Skin epidermis (tissue), 12 donors: ENCODE measurements around the gene MBOAT2.
A peak's percentile ranks its signal among the peaks of the same experiment; 100 is the strongest.
"Not testable (repeated sequence)": the region's sequence is repeated elsewhere in the genome, so short reads cannot be mapped to it uniquely, and the experiment has no call there.

Experiments
- H3K27ac ChIP-seq, 21 experiments: fragments of 200-600 bp; sonication (generic) in 11 of 21; one replicate each; pipeline ENCODE4 v1.5.0; 2020; ENCODE audit warnings: mild to moderate bottlenecking in 3 of 21, inconsistent platforms in 2 of 21, moderate library complexity in 2 of 21
- H3K4me3 ChIP-seq, 7 experiments: fragments of 200-600 bp; sonication (generic) in 2 of 7; one replicate each; pipeline ENCODE4 v1.5.0; 2020; ENCODE audit warnings: inconsistent platforms in 2 of 7, mild to moderate bottlenecking in 2 of 7, moderate library complexity in 1 of 7

The MBOAT2 gene, protein sequence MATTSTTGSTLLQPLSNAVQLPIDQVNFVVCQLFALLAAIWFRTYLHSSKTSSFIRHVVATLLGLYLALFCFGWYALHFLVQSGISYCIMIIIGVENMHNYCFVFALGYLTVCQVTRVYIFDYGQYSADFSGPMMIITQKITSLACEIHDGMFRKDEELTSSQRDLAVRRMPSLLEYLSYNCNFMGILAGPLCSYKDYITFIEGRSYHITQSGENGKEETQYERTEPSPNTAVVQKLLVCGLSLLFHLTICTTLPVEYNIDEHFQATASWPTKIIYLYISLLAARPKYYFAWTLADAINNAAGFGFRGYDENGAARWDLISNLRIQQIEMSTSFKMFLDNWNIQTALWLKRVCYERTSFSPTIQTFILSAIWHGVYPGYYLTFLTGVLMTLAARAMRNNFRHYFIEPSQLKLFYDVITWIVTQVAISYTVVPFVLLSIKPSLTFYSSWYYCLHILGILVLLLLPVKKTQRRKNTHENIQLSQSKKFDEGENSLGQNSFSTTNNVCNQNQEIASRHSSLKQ

DNA sequence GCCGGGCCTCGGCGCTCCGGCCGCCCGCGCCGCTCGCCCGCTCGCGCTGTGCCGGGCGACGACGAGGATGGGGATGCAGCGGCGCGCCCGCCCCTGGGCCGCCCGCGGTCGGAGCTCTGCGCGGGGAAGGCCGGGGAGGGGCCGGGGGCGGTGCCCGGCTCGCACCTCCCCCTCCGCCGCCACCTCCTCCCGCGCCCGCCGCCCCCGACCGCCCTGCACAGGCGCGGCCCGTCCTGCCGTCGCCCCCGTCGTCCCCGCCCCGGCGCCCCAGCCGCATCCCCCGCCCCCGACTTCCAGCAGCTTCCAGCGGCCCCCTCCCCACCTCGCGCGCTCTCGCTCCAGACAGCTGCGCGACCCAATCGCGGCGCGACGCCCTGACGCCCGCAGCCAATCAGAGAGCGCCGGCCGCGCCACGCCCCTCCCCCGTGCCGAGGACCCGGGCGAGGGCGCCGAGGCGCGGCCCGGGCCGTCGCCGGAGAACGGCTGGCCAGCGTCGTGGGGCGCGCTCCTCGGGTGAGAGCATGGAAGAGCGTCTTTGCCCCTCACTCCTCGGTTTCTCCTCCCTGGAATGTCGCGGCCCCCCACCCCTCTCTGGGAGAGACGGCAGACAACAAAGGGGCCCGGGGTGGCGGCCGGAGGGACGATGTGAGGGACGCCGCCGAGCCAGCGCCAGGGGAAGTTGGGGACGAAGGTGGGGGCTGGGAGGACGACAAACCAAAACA lies at the start of gene MBOAT2:
MBOAT2 (minus strand) TSS at position 69 of the 722 bp plus-strand sequence. CDS start 70 bp downstream, outside the sequence.
- Histone ChIP-seq H3K27ac (peak within 1 kb of the TSS; percentile 48 to 92 (median 86)), H3K4me3 (peak within 1 kb of the TSS; percentile 56 to 85 (median 78))

DNA sequence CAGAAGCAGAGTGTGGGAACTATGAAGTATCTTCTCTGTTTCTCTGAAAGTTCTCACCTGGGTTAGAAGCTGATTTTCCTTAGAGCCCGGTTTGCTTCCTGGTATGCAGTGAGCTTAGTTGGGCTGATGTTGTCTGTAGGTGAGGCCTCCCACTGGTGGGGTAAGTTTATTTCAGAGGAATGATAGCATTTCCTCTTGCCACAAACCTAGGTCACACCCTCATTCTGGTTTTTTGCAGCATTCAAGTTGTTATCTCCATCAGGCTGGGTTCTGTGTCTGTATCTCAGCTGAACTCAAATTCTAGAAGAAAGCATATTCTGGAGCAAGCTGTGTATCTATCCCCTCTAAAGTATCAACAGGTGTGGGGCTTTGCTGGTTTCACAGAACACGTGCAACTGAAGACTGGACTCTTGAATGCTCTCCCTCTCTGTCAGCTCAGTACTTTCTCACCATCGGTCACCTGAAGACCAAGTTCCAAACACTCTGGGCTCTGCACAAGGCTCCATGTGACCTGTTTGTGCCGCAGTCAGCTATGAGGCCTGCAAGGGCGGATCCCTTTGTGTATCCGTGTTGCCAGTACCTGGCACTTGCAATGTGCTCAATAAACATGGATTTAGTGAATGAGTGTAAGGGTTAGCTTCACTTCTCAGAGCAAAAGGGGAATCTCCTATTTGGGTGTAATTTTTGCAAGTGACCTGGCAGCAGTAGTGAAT lies 49.5 kb upstream of the MBOAT2 start:
- Histone ChIP-seq H3K4me3 (no peak overlapping the region), H3K27ac (no peak overlapping the region)

DNA sequence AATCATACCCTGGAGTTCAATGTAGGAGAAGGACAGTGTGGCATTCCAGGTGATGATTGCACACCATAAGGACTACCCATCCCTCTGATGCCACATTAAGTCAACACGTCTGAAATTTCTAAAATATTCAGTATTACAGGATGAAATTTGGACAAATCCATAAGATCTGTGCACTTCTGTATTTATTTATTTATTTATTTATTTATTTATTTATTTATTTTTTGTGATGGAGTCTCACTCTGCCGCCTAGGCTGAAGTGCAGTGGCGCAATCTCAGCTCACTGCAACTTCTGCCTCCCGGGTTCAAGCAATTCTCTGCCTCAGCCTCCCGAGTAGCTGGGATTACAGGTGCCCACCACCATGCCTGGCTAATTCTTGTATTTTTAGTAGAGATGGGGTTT lies 48.0 kb upstream of the MBOAT2 start:
- not testable (repeated sequence) for H3K4me3 ChIP-seq, H3K27ac ChIP-seq

DNA sequence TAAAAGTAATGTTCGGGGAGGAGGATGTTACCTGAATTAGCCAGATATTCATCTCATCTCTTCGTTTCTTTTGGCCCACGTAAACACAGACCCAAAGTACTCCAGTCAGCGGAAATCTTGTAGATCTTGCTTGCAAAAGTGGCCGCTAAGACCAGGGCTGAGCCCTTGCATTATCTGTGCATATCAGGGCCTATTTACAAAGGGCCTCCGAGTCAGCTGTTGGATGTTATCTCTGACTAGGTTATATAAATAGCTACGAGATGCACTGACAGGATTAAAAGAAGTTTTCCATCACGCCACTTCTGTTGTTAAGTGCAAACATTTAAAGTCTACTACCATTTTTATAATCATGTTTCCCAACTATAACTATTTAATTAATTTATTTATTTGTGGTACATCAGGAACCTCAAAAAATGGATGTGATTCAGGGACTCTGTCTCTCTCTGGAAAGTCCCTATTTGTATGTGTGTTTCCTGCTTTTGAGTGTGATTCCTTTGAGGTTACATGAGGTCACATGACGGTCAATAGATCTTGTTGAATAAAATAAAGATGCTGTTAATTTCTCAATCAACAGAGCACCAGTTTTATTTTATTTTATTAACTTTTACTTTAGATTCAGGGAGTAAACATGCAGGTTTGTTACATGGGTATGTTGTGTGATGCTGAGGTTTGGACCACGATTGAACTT lies 46.8 kb upstream of the MBOAT2 start:
- no peak overlapping the region for H3K4me3 ChIP-seq
- H3K27ac ChIP-seq = no peak overlapping the region

DNA sequence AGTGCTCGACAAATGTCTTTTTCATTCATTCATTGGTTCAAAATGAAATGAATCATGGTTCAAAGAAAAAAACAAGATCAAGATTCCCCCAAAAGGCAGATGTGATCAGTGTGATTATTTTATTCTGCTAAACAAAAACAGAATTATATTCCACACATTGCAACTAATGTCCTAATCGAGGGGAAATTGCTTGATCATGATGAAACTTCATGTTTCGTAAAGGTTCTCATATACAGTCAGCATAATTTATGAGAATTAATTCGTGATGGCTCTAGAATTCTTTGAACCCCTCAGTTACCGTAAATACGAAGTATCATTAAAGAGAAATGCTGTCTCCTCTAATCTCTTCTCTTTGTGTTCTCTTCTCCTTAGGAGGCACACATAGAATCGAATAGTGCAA lies 42.1 kb upstream of the MBOAT2 start:
- no peak overlapping the region for H3K27ac ChIP-seq
- no peak overlapping the region for H3K4me3 ChIP-seq

DNA sequence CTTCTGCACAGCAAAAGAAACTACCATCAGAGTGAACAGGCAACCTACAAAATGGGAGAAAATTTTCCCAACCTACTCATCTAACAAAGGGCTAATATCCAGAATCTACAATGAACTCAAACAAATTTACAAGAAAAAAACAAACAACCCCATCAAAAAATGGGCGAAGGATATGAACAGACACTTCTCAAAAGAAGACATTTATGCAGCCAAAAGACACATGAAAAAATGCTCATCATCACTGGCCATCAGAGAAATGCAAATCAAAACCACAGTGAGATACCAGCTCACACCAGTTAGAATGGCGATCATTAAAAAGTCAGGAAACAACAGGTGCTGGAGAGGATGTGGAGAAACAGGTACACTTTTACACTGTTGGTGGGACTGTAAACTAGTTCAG lies 40.0 kb upstream of the MBOAT2 start:
- H3K27ac ChIP-seq, H3K4me3 ChIP-seq: not testable (repeated sequence)

DNA sequence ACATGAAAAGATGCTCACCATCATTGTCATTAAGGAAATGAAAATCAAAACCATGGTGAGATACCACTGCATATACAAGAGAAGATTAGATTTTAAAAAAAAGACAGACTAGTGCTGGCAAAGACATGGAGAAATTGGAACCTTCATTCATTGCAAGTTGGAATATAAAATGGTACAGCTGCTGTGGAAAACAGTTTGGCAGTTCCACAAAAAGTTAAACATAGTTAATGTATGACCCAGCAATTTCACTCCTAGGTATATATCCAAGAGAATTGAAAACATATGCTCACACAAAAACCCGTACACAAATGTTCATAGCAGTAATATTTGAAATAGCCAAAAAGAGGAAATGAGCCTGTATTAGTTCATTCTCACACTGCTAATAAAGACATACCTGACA lies 33.7 kb upstream of the MBOAT2 start:
- no peak overlapping the region for H3K27ac ChIP-seq
- no peak overlapping the region for H3K4me3 ChIP-seq

DNA sequence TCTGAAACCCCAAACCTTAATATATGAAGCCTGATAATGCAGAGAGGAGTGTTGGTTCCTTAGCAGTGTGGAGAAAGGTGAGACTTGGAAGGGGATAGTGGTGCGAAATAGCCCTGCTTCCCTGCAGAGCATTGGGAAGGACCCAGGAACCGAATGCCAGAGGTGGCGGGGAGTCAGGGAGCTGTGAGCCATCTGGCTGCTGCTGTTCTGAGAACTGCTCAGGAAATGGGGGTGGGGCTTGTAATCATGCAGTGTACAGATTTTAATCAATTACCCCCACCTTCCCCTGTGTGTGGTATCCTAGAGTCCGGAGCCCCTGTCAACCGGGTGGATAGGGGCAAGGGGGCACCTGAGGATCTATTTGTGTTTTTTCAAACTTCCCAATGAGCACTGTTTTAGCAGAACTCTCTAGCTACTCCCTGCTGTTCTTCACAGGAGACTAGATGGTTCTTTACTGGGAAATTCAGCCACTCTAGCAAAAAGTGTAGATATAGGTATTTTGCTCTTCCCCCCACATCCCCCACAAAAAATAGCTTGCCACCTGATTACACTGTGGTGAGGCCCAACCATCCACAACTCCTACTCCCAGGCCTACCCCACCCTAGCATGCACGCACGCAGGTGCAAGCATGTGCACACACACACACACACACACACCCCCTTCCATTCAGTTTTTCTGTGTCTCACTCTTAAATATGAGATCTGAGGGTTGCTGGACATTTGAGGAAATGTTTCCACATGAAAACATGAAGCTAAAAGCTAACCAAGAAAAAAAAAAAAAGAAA lies 30.1 kb upstream of the MBOAT2 start:
- H3K4me3 ChIP-seq = no peak overlapping the region
- H3K27ac ChIP-seq = no peak overlapping the region

DNA sequence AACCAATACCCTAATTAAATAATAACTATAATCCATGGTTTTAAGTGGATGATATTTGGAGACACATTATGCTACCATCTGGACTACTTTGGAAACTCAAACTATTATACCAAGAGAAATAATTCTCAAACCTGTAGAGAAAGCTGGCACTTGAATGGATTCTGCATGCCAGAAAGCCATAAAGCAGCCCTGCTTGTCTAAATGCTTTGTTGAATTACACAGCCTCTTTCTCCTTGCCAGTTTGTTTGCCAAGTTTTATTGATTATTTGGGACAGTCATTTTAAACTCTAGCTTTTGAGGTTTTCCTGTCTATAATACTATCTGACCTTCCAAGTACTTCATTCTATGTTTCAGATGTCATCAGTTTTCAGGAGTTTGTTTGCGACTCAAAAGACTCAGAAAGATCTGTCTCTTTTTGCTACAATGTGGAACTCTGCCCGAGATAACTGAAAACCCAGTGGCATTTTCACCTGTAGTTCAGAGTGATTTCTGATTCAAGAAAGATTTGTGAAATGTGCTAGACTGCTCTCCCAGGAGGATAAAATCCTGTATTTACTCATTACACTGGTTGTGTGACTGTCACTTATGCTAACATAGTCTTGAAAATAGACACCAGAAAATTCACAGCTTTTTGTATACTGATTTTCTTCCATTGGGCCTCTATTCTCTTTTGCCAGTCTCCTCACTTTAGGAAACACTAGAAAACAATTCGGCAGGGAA lies 29.2 kb upstream of the MBOAT2 start:
- no peak overlapping the region for H3K4me3 ChIP-seq
- no peak overlapping the region for H3K27ac ChIP-seq

DNA sequence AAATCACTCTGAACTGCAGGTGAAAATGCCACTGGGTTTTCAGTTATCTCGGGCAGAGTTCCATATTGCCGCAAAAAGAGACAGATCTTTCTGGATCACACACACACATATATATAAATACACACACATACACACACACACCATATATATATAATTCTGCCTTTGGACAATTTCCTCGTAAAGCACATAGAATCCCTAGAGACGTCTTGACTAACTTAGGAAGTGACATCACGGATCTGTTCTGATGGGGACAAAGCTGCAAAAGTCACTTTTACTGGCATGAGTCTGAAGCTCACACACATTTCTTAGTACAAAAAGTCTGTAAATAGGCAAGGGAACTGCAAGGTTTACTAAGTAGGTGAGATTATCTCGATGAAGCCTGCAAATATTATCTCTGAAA lies 28.6 kb upstream of the MBOAT2 start:
- H3K27ac ChIP-seq = no peak overlapping the region
- H3K4me3 ChIP-seq = no peak overlapping the region

DNA sequence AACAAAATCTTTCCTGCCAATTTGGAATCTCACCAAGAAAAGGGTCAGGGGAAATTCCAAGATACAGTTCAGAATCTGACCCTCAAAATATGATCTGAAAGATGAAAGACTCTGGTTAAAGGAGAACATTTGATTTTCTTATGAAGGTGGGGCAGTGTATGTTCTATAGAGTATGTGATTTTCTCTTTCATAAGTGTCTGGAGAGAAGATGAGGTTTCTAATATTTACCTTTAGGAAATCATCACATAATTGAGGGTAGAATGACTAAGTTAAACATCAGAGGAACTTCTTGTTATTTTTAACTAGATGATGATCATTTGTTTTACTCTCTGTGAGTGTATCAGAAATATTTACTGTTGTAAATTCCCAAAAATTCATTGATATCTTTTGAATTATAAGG lies 27.8 kb upstream of the MBOAT2 start:
- Histone ChIP-seq H3K27ac (no peak overlapping the region), H3K4me3 (no peak overlapping the region)

DNA sequence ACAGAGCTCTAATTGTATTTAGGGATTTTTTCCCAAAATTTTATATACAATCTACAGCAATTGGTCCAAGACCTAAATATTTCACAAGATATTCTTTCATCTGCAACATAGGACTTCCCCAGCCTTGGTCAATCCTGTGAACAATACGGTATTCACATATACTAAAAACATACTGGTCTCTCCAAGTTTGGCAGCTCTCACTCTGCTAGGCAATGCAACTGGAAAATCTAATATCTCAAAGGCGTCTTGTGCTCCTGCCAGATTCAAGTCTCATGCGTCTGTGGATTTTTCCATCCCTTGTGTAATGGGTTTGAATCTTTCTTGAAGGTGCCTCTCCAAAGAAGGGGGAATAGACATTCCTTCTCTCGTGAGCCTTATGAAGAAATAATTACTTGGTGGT lies 27.4 kb upstream of the MBOAT2 start:
- no peak overlapping the region for H3K27ac ChIP-seq

DNA sequence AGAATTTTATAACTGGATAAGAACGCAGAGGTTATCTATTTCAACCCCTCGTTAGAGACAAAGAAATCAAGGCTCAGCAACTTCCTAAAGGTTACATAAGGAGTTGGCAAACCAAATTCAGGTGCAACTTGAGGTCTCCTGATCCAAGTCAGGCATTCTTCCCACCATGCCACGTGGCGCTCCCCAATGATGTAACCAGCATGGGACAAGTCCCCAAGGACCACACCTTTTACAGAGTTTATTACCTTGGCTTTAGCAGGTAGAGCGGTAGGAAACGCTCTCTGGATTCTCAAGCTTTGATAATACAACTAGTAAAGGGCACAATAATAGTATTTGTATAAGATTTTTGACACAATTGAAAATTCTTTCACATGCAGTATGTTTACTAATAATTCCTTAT lies 26.7 kb upstream of the MBOAT2 start:
- H3K27ac ChIP-seq = no peak overlapping the region
- no peak overlapping the region for H3K4me3 ChIP-seq

More for the DNA sequence above, 27.4 kb upstream of the MBOAT2 start:
- no peak overlapping the region for H3K4me3 ChIP-seq

DNA sequence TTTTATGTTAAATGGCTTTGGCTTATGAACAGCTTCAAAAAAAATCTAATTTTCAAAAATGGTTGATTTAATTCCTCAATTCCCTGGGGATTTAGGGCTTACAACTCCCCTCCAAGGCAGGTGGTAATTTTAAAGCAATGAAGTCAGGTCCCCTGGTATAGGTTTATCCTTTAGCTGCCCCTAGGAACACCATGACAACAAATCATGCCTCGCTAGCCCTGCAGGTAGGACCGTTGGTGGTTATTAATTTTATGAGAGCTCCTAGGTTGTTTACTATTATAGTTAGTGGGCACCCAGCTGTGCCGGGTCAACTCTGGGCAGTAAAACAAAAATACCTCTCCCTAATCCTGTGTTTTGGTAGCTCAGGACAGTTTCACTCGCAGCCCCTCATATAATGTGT lies 26.2 kb upstream of the MBOAT2 start:
- Histone ChIP-seq H3K27ac (no peak overlapping the region), H3K4me3 (no peak overlapping the region)

DNA sequence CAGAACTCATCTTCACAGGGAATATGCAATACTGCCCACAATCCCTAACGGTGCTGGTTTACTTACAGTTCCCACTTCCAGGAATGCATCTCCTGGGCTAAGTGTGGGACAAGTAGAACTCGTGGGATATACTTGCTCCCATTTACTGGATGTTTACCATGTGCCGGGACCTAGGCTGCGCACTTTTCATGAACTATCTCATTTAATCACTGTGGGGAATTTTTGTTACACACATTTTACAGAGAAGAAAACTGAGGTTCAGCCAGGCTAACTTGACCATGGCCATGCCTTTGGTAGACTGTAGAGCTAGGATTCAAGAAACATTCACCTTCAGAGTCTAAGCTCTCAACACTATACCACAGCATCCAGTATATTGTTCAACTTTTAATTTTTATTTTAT lies 24.4 kb upstream of the MBOAT2 start:
- Histone ChIP-seq H3K4me3 (no peak overlapping the region), H3K27ac (no peak overlapping the region)

DNA sequence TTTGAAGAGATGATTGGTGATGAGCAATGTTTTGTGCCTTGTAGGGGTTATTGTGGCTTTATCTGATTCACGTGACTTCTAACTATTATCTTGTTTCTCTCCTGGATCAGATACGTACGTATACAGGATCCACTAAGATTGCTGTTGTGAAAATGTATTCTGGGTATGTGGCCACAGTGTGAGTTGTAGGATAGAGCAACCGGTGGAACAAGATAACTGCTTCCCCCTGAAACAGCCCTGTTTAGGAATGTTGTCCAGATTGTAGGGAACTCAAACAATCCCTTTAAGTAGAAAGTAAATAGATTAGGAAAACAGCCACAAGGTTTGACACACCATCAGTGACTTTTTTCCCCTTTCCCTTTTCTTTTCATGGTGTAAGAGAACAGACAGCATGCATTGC lies 22.3 kb upstream of the MBOAT2 start:
- no peak overlapping the region for H3K4me3 ChIP-seq
- no peak overlapping the region for H3K27ac ChIP-seq

DNA sequence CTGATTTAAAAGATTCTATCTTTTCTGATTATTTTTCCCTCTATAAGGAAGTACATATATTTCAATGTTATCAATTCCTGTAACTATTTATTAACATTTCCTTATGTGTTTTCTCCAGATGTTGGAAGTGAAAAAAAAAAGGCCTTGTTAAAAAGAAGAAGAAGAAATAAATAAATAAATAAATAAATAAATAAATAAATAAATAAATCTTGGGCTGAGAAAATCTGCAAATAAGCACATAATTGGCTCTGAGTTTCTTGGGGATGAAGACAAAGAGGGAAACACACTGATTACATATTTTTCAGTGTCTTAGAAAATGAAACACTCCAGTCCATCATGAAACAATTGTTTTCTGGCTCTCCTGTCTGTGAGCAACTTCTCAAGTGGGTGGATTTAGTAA lies 21.1 kb upstream of the MBOAT2 start:
- H3K27ac ChIP-seq = no peak overlapping the region
- H3K4me3 ChIP-seq = no peak overlapping the region

DNA sequence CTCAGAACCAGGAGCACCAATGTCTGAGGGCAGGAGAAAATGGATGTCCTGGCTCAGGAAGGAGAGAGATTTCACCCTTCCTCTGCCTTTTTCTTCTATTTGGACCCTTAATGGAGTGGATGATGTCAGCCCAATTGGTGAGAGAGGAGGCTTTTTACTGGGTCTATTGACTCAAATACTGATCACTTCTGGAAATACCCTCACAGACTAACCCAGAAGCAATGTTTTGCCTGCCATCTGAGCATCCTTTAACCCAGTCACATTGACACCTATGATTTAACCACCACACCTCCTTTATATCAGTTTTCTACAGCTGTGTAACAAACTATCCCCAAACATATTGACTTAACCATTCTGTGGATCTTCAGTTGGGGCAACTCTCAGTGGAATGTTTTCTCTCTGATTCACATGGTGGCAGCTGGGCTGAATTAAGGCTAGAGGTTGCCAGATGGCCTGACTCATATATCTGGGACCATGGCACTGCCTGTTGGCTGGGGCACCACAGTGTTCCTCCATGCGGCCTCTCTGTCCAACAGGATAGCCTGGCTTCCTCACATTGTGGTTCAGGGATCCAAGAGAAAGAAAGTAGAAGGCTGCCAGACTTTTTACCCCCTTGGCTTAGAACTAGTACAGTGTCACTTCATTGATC lies 18.2 kb upstream of the MBOAT2 start:
- no peak overlapping the region for H3K4me3 ChIP-seq
- H3K27ac ChIP-seq = no peak overlapping the region
